H1 (cell line): Measurements from ENCODE around the gene LDB1. TPM values are rescaled to one million over a fixed set of nuclear protein-coding genes. Genes with fewer than 3 reads are reported as not detected.

Experiments
- TAF7 ChIP-seq: optimal IDR thresholded peaks from 2 replicates; pipeline ENCODE3; 2011; ENCODE audit warnings: low read depth, mild to moderate bottlenecking, inconsistent platforms, low read length, moderate library complexity, borderline replicate concordance
- ZNF274 ChIP-seq: IDR thresholded peaks from 2 replicates; pipeline ENCODE4 v1.7.0; 2012; ENCODE audit warnings: low read length, borderline replicate concordance; ENCODE audit errors: extremely low read depth
- polyA plus RNA-seq, 7 experiments: library from polyadenylated mRNA; depleted of rRNA in 3 of 7; stranded (reverse) in 5 of 7; unstranded in 2 of 7; fragments of >200 nt in 5 of 7; fragments of 200-250 nt in 2 of 7; gene quantifications; 1 replicate in 5 of 7; 2 replicates in 1 of 7; 4 replicates in 1 of 7; pipeline versions ENCODE4 v1.2.1 to v1.2.3, GENCODE V29; 2011 to 2013; ENCODE audit warnings: missing spikeins in 2 of 7, mixed read lengths in 2 of 7
- total RNA-seq: library from RNA; stranded (reverse); fragmentation: NEBNext Ultra II Directional; extraction: Animal tissue kit (Norgen Biotek cat#: 25700); gene quantifications from 2 replicates; pipeline ENCODE4 v1.2.1, GENCODE V29; 2021

Gene LDB1
- total and polyA plus RNA-seq, 2 of the 8 experiments (the other 6 are each of a cell fraction or from before 2014, with no cell fraction given): 88.4 to 138 TPM

DNA sequence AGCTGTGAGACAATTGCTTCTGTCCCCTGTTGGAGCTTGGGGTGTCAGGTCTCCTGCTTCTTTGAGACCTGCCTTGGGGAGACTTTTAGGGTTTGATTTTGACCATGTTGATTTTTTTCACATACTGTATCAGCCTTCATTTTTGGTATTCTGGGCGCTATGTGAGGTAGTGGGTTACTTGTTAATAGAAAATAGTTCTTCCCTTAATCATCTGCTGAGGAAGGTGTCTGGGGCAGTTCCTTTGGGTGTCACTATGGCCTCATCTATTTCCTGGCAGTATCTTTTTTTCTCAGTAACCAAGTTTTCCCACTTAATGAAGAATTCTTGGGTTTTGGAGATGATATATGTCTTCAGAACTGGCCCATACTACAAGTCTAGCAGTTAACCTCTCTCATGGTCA is 27.4 kb upstream of the LDB1 start (continued):
- no peak for TF ChIP-seq ZNF274
- no peak for TF ChIP-seq TAF7
